Fibroblast of peridontal ligament (primary cell): ENCODE measurements around the gene CHST14.

ENCODE experiments used
- DNase-seq: peaks from one replicate; pipeline ENCODE4 v3.0.0-alpha.2; 2010; ENCODE audit errors: extremely low read depth

Gene CHST14

DNA sequence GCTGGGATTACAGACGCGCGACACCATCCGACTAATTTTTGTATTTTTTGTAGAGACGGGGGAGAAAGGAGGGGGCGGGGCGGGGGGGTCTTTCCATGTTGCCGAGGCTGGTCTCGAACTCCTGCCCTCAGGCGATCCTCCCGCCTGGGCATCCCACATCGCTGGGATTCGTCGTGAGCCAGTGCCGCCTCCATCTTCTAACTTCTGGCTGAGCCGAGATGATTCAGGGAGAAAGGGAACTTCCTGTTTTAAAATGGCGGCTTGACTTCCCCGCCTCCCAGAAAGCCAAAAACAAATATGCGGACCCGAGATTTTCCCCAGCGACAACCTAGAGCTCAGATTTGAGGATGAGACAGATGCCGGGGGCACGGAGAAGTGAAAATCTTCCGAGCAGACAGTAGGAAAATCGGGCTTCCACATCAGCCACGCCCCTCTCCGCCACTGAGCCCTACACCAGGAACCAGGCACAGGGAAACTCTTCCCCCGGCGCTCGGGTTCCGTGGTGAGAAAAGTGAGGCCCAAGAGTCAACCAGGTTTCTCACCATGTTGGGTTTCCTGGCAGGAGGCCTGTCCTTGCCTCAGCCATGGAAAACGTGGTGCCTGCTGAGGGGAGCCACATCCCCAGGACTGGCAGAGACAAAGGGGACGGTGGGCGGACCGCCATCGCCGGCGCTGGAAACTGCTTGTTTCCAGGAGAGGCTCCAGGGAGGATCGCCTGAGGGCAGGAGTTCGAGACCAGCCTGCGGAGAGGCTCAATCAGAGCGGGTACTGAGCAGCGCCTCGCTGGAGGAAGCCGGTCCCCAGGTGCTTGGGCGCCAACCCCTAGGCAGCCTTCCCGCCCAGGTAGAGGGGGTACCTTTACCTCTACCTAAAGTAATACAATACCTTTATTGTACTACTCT, 18.7 kb downstream of the CHST14 start:
- no peak for DNase-seq

DNA sequence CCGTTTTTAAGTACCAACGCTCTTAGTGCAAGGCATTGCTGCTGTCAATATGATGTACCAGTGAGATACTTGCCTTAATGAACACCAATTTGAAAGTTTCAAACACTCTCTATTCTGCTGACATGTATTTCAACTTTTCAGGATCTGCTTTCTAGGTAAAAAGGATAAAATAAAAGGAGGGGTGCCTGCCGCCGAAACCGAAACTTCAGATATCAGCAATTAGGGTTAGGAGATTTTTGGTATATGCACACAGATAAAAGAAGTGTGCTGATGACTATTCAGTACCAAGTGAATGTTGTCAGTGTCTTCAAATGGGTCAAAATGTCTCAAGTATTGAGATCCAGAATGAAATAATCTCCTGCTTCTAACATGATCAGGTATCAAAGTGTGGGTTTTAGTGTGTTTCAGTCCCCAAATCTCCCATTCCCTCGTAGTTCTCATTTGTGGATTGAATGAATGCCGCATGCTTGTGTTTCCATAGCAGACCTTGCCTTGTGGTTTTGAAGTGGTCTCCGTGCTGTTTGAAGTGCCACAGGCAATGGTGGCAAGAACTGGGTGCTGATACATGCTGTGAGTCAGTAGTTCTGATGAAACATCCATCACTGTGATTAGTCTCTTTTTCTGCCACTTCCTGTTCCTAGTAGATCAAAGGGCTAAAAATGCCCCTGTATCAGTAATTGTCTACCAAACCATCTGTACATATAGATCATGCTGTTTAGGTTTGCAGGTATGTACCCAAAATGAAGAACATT, 22.5 kb downstream of the CHST14 start:
- no peak for DNase-seq

DNA sequence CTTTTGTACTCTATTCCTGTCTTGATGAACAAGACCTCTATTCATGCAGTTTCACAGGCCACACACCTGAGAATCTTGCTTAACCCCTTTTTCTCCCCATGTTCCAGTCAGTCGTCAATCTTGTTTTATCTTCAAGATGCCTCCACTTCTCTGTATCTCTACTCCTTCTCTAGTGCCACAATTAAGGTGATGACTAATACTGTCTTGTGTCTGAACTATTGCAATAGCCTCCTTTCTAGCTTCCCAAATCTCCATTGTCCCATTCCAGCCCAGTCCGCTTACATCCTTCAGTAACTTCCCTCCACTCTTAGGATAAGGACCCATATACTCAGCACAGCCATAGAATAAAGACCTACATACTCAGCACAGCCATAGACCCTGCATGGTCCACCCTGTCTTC, 24.7 kb downstream of the CHST14 start:
- DNase-seq = no peak

DNA sequence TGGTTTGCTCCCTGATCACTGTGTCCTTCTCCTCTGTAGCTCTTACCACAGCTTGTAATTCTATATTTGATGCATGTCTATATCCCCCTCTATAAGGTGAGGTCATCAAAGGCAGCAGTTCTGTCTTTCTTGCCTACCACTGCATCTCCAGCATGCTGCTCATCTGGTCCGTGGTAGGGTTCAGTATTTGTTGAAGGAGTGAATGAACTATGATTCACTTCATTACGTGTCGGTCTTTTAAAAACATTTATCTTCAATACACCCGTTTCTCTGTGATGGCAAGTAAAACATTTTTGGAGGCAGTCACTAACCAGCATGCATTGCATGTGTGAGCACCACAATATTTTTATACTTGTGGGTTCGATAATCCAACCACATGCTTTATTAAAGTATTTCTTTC, 27.6 kb downstream of the CHST14 start:
- DNase-seq = peak; percentile 44

DNA sequence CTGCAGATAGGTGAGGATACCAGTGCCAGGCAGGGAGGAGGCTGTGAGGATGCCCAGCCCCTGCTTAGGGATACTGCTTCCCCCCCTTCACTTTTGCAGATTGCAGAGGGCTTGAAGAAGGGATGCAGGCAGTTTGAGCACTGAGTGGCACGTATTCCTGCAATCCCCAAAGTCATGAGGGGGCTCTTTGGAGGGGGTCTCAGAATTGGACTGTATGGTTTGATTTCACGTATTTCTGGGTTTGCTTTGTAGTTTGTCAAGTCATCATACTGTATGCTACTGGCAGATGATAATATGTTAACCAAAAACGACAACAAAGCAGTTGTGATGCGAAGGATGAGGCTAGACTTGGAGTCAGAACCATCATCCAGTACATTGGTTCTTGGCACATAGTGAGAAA, 28.1 kb downstream of the CHST14 start:
- no peak for DNase-seq

DNA sequence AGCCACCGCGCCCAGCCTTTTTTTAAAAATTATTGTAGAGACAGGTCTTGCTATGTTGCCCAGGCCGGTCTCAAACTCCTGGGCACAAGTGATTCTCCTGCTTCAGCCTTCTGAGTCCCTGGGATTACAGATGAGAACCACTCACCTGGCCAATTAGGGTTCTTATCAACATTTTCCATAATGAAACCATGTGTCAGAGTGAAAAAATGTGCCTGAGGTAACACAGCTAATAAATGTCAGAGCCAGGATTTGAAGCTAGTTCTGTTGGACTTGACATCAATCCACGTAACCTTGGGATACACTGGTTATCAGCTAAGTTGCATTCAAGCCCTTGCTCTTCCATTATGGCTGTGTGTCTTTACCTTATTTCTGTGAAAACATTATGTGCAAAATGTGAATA, 29.1 kb downstream of the CHST14 start:
- no peak for DNase-seq

DNA sequence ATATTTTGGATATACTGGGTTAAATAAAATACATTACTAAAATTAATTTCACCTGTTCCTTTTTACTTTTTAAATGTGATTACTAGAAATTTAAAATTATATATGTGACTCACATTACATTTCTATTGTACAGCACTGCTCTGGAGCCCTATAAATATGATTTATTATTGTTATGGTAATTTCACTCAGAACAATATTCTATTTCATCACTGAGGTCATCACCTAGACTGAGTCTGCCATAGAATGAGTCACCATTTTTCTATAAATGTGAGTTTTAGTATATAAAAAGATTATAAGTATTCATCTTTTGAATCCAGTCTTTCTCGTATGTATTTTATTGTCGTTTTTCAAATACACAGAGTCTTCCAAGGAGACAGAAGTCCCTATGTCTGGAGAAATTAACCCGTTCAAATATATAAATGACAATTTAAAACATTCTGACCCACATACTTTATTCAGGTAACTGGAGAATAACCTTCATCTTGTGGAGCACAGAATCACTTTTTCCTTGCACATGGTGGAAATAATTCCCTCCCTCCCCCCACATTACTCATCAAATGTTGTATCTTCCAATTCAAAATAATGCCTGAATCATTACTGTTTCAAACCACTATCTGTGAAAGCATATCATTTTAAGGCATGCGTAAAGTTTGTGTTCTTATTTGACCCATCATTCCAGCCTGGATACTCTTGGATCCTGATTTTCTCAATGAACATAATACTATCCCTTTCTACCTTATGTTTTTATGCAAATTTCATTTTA, 30.0 kb downstream of the CHST14 start:
- no peak for DNase-seq

DNA sequence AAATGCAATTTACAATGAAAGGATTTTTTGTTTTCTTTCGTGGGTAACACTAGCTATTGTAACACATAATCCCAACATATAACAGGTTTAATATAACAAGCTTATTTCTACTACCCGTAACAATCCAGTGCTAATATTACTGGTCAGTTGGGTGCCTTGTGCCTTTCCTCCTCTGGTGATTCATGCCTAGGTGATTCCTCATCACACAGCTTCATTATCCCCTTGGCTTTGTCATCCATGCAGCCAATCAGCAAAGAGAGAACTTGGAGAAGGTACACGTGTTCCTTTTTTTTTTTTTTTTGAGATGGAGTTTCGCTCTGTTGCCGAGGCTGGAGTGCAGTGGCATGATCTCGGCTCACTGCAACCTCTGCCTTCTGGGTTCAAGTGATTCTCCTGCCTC, 30.7 kb downstream of the CHST14 start:
- DNase-seq = no peak

DNA sequence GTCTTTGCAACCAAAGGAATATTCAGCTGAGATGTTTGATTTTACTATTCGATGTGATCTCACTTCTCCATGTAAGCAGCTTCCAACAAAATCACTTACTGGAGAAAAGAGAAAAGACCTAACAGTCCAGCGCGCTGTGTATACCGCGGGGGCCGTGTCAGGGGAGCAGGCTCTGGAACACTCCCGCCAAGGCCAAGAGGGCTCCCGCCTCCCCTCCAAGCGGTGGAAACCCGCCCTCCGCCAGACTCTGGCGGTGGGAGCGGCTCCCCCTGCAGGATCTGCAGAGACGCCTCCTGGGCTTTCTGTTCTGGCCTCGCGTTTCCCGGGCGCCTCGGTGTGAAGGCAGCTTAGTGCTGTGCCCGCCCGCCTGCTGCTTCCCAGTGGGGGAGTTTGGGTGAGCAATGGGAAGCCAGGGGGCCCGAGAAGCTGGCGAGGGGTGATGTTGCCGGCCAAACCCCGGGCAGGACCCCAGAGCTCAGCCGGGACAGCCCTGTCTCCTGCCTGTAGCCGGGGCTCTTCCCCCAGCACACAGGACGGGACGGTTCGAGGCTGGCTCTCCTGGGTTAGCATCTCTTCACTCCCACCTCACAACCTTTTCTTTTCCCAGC, 36.3 kb downstream of the CHST14 start:
- DNase-seq = peak; percentile 57

DNA sequence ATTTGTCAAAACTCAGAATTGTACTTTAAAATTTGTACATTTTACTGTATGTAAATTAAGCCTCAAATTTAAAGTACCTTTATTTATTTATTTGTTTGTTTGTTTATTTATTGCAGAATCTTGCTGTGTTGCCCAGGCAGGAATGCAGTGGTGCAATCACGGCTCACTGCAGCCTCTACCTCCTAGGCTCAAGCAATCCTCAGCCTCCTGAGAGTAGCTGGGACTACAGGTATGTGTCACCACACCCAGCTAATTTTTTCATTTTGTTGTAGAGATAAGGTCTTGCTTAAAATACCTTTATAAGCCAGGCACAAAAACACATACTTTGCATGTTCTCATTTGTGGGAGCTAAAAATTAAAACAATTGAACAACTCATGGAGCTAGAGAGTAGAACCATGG, 37.4 kb downstream of the CHST14 start:
- no peak for DNase-seq

DNA sequence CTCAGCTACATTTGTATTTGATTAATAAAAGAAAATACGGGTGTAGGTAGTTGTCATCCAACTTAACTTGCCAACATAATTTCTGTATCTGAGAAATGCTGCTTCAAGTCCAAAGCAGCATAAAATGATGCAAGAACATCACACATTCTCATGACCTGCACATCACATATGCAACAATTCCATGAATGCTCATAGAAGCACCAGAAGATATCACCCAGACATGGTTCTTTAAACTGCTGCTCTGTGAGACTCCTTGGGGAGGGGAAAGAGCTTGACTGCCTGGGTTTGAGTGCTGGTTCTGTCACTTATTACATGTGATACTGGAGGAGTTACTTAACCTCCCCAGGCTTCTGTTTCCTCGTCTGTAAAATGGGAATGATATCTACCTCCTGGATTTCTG, 39.4 kb downstream of the CHST14 start:
- DNase-seq = no peak

DNA sequence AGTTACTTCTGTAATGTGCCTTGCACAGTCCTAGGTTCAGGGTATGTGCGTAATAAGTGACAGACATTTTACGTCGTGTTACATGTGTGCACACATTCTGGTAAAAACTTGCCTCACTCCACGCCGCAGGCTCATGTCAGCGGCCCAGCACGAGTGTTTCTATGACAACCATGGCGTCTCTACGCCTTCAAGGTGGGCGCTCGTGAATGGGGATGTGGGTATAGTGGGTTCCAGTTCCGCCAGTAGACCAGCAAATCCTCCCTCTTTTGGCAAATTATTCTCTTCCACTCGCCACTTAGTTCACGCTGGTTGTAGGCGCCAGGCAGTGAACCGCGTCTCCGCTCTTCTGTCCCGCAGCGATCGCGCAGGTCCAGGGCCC, 40.3 kb downstream of the CHST14 start:
- DNase-seq = no peak

DNA sequence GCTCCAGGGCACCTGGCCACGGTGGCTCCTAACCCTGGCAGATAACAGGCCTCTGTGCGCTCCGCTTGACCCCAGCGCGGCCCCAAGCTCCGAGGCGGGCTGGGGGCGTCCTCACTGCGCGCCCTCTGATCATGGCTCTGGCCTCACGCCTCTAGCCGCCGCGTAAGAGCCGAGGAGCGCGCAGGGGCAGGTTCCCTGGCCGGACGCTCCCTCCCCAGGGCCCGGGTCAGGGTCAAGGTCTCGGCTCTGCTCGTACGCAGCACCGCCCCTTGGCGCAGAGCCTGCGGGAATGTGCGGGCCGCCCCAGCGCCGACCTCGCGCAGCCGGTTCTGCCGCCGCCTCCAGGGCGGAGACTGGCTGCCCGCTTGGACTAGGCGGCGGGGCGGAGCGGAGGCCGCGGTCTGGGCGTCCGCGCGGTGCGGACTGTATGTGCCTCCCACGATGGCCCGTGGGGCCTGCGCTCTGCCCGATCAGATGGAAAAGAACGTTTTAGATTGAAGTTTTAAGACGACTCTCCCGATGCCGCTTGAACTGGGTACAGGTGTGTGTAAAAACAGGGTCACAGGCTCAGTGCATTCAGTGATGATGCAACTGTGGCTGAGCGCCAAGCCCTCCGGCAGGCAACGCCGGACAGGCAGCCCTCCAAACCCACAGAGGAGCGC, 40.8 kb downstream of the CHST14 start:
- no peak for DNase-seq

DNA sequence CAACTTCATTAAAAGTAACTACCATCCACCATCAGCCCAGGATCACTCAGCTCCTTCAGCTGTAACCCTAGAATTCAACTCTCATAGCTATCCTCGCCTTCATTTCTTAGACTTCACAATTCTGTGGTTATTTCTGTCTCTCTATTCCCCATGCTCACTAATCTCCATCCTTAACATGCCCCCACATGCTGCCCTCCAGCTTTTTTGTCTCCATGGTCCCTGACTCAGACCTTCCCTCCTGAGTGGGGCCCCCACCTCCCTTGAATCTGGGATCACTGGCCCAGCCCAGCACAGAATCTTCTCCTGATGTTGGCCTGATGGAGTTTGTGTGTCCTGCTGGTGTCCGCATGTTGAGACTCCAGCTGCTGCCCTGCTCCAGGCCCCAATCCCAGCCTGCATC, 41.7 kb downstream of the CHST14 start:
- DNase-seq = no peak

DNA sequence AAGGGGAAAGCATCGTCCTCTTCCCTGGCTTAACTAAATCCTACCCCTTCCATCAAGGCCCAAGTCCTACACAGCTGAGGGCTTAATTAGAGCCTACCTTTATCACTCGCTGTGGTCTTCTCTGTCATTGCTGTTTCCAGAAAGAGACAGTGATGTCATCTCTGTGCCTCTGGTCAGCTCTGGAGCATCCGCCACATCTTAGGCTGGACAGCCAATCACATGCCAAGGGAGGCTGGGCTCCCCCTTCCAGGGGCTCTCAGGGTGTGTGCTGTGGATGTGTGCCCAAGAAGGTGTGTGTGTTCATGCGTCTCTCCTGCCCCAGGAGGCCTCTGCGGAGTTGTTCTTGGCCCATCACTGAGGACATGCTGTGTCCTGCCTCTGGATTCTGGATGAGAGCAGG, 42.8 kb downstream of the CHST14 start:
- DNase-seq = no peak

DNA sequence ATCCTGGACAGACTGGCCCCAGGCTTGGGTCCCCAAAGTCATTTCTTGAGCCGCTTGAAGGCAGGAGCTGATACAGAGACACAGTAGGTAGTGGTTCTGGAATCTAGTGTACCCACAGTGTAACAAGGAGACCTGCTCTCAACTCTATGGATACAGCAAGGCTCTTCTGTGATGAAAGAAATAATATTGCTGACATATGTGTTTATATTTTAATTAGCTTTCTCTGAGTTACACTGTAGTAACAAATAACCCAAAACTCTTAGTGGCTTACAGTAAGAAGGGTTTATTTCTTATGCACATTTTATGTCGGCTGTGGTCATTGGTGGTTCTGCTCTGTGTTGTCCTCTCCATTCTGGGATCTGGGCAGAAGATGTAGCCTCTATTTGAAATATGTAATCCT, 45.5 kb downstream of the CHST14 start:
- DNase-seq = no peak
